ENCODE data around the gene NOD1.

The NOD1 gene

GRCh38 chr7:30466266-30466665 is 12.3 kb downstream of the NOD1 start:
- no peaks in the 10 kb centered on the region for H3K9me3 ChIP-seq (ENCODE audit: low read length)
- no peaks in the 10 kb centered on the region for H3K27me3 ChIP-seq (ENCODE audit: control insufficient read depth in 1 of 2, insufficient read depth in 2 of 2, low read length in 2 of 2)
- peaks cover 45% of the 10 kb centered on the region for H3K4me1 ChIP-seq (ENCODE audit: insufficient read depth, low read length)
- no peaks in the 10 kb centered on the region for H3K36me3 ChIP-seq (ENCODE audit: insufficient read depth, low read length)
- no peak overlapping the region for H3K4me3 ChIP-seq (ENCODE audit: low read depth in 1 of 2, low read length in 2 of 2)
- no peak overlapping the region for H3K27ac ChIP-seq (ENCODE audit: low read depth, low read length)
- no peak overlapping the region for H3K9ac ChIP-seq (ENCODE audit: low read length)

- H3K4me1 ChIP-seq (ENCODE audit: insufficient read depth, low read length): peaks cover 40% of the 10 kb centered on the region
- H3K4me3 ChIP-seq (ENCODE audit: low read depth in 1 of 2, low read length in 2 of 2): no peak overlapping the region
- H3K36me3 ChIP-seq (ENCODE audit: insufficient read depth, low read length): no peaks in the 10 kb centered on the region
- H3K9me3 ChIP-seq (ENCODE audit: low read length): no peaks in the 10 kb centered on the region
- no peak overlapping the region for H3K27ac ChIP-seq (ENCODE audit: low read depth, low read length)
- H3K27me3 ChIP-seq (ENCODE audit: control insufficient read depth in 1 of 2, insufficient read depth in 2 of 2, low read length in 2 of 2): no peaks in the 10 kb centered on the region
- no peak overlapping the region for H3K9ac ChIP-seq (ENCODE audit: low read length)
Measured at GRCh38 chr7:30465811-30466180, 12.8 kb downstream of the NOD1 start.

- H3K36me3 ChIP-seq (ENCODE audit: insufficient read depth, low read length): no peaks in the 10 kb centered on the region
- H3K9me3 ChIP-seq (ENCODE audit: low read length): no peaks in the 10 kb centered on the region
- H3K4me1 ChIP-seq (ENCODE audit: insufficient read depth, low read length): peaks cover 40% of the 10 kb centered on the region
- H3K27me3 ChIP-seq (ENCODE audit: control insufficient read depth in 1 of 2, insufficient read depth in 2 of 2, low read length in 2 of 2): no peaks in the 10 kb centered on the region
- no peak overlapping the region for H3K9ac ChIP-seq (ENCODE audit: low read length)
- no peak overlapping the region for H3K27ac ChIP-seq (ENCODE audit: low read depth, low read length)
- H3K4me3 ChIP-seq (ENCODE audit: low read depth in 1 of 2, low read length in 2 of 2): no peak overlapping the region
Measured at GRCh38 chr7:30465046-30465810, 13.4 kb downstream of the NOD1 start.

DNA sequence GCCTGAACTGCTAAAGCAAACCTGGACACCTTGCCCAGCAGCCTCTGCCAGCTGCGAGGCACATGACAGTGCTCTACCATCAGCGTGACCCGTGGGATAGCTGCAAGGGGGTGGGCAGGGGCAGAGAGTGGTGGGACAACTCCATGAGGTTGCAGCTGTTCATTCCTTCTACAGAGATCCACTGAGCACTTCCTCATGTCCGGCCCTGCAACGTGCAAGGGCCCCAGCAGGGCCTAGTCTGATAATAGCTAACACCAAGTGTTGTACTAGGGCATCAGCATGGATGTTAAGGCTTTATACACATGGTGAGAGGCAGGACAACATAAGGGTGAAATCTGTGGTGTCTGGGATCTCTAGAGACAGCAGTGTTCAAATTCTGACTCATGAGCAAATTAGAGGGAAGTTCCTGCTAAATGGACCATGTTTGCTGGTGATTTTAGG is 14.3 kb downstream of the NOD1 start:
- Histone ChIP-seq H3K9me3 (ENCODE audit: low read length) (no peaks in the 10 kb centered on the region), H3K4me1 (ENCODE audit: insufficient read depth, low read length) (peaks cover 40% of the 10 kb centered on the region), H3K27me3 (ENCODE audit: control insufficient read depth in 1 of 2, insufficient read depth in 2 of 2, low read length in 2 of 2) (no peaks in the 10 kb centered on the region), H3K9ac (ENCODE audit: low read length) (no peak overlapping the region), H3K4me3 (ENCODE audit: low read depth in 1 of 2, low read length in 2 of 2) (no peak overlapping the region), H3K36me3 (ENCODE audit: insufficient read depth, low read length) (no peaks in the 10 kb centered on the region), H3K27ac (ENCODE audit: low read depth, low read length) (no peak overlapping the region)

GRCh38 chr7:30463405-30464145 is 15.0 kb downstream of the NOD1 start:
- Histone ChIP-seq H3K9me3 (ENCODE audit: low read length) (no peaks in the 10 kb centered on the region), H3K27ac (ENCODE audit: low read depth, low read length) (no peak overlapping the region), H3K4me3 (ENCODE audit: low read depth in 1 of 2, low read length in 2 of 2) (no peak overlapping the region), H3K27me3 (ENCODE audit: control insufficient read depth in 1 of 2, insufficient read depth in 2 of 2, low read length in 2 of 2) (no peaks in the 10 kb centered on the region), H3K36me3 (ENCODE audit: insufficient read depth, low read length) (no peaks in the 10 kb centered on the region), H3K4me1 (ENCODE audit: insufficient read depth, low read length) (peaks cover 40% of the 10 kb centered on the region), H3K9ac (ENCODE audit: low read length) (no peak overlapping the region)

DNA sequence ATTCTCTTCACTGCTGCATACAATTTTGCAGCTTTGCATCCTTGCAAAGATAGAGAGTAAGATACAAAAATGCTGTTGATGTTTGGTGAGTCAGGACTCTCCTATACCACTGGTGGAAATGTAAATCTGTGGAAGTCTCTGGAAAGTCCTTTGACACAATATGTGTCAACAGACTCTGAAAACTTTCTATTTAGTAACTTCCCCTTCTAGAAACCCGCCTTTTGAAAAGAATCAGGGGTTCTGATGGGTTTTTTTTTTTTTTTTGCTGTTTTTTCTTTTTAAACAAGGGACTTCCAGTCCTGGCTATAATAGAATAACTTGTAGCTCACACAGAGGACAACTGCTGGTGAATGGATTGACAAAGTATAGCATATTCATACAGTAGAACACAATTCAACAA is 16.4 kb downstream of the NOD1 start:
- H3K9ac ChIP-seq (ENCODE audit: low read length): no peak overlapping the region
- no peaks in the 10 kb centered on the region for H3K9me3 ChIP-seq (ENCODE audit: low read length)
- no peak overlapping the region for H3K4me3 ChIP-seq (ENCODE audit: low read depth in 1 of 2, low read length in 2 of 2)
- peaks cover 37% of the 10 kb centered on the region for H3K4me1 ChIP-seq (ENCODE audit: insufficient read depth, low read length)
- H3K27ac ChIP-seq (ENCODE audit: low read depth, low read length): no peak overlapping the region
- H3K27me3 ChIP-seq (ENCODE audit: control insufficient read depth in 1 of 2, insufficient read depth in 2 of 2, low read length in 2 of 2): no peaks in the 10 kb centered on the region
- peaks cover 6% of the 10 kb centered on the region for H3K36me3 ChIP-seq (ENCODE audit: insufficient read depth, low read length)

GRCh38 chr7:30460246-30460633 is 18.3 kb downstream of the NOD1 start:
- peak overlapping the region; percentile 7 for H3K9ac ChIP-seq (ENCODE audit: low read length)

DNA sequence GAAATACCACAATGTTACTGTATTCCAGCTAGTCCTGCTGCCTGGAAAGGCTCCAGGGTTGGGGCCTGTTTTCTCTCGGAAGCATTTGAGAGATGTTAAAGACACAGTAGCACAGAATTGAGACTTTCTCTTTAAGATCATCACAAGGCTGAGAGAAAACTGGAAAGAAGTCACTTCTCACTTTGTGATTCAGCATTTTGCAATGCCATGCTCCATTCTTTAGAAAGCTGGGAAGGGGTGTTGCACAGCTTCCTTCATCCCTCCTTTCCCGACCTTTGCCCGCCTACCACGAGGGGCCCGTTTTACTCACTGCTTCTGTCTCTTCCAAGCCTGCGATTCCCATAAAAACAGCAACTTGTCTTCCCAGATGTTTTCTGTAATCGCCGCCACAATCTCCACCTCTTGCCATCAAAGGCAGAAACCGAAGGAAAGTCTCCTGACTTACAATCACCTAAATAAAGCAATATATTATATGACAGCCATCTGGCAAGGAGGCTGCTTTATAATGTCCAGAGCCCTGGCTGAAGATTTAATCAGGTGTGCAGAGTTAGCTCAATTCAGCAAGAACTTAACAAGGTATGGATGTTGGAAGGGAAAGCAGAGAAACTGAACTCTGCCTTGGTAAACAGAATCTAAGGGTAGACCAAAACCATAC is 18.9 kb downstream of the NOD1 start:
- H3K4me1 ChIP-seq (ENCODE audit: insufficient read depth, low read length): peaks cover 27% of the 10 kb centered on the region
- peak overlapping the region; percentile 12 to 46 for H3K4me3 ChIP-seq (ENCODE audit: low read depth in 1 of 2, low read length in 2 of 2)
- peaks cover 20% of the 10 kb centered on the region for H3K36me3 ChIP-seq (ENCODE audit: insufficient read depth, low read length)
- peak overlapping the region; percentile 7 for H3K9ac ChIP-seq (ENCODE audit: low read length)
- no peaks in the 10 kb centered on the region for H3K9me3 ChIP-seq (ENCODE audit: low read length)
- H3K27me3 ChIP-seq (ENCODE audit: control insufficient read depth in 1 of 2, insufficient read depth in 2 of 2, low read length in 2 of 2): no peaks in the 10 kb centered on the region
- H3K27ac ChIP-seq (ENCODE audit: low read depth, low read length): peak overlapping the region; percentile 46

More at GRCh38 chr7:30460246-30460633, 18.3 kb downstream of the NOD1 start:
- no peaks in the 10 kb centered on the region for H3K27me3 ChIP-seq (ENCODE audit: control insufficient read depth in 1 of 2, insufficient read depth in 2 of 2, low read length in 2 of 2)
- H3K36me3 ChIP-seq (ENCODE audit: insufficient read depth, low read length): peaks cover 19% of the 10 kb centered on the region
- peak overlapping the region; percentile 46 for H3K27ac ChIP-seq (ENCODE audit: low read depth, low read length)
- H3K9me3 ChIP-seq (ENCODE audit: low read length): no peaks in the 10 kb centered on the region
- H3K4me3 ChIP-seq (ENCODE audit: low read depth in 1 of 2, low read length in 2 of 2): peak overlapping the region in 1 of 2 donors; percentile 46
- peaks cover 27% of the 10 kb centered on the region for H3K4me1 ChIP-seq (ENCODE audit: insufficient read depth, low read length)

- H3K36me3 ChIP-seq (ENCODE audit: insufficient read depth, low read length): peaks cover 30% of the 10 kb centered on the region
- no peaks in the 10 kb centered on the region for H3K9me3 ChIP-seq (ENCODE audit: low read length)
- H3K27me3 ChIP-seq (ENCODE audit: control insufficient read depth in 1 of 2, insufficient read depth in 2 of 2, low read length in 2 of 2): no peaks in the 10 kb centered on the region
- no peak overlapping the region for H3K4me3 ChIP-seq (ENCODE audit: low read depth in 1 of 2, low read length in 2 of 2)
- no peak overlapping the region for H3K27ac ChIP-seq (ENCODE audit: low read depth, low read length)
- peaks cover 22% of the 10 kb centered on the region for H3K4me1 ChIP-seq (ENCODE audit: insufficient read depth, low read length)
- H3K9ac ChIP-seq (ENCODE audit: low read length): no peak overlapping the region
Measured at GRCh38 chr7:30458311-30458710, 20.3 kb downstream of the NOD1 start.

- no peak overlapping the region for H3K27ac ChIP-seq (ENCODE audit: low read depth, low read length)
- peaks cover 4% of the 10 kb centered on the region for H3K4me1 ChIP-seq (ENCODE audit: insufficient read depth, low read length)
- H3K4me3 ChIP-seq (ENCODE audit: low read depth in 1 of 2, low read length in 2 of 2): no peak overlapping the region
- no peaks in the 10 kb centered on the region for H3K9me3 ChIP-seq (ENCODE audit: low read length)
- H3K36me3 ChIP-seq (ENCODE audit: insufficient read depth, low read length): peaks cover 40% of the 10 kb centered on the region
- no peaks in the 10 kb centered on the region for H3K27me3 ChIP-seq (ENCODE audit: control insufficient read depth in 1 of 2, insufficient read depth in 2 of 2, low read length in 2 of 2)
- H3K9ac ChIP-seq (ENCODE audit: low read length): no peak overlapping the region
Measured at GRCh38 chr7:30453921-30454320, 24.7 kb downstream of the NOD1 start.

DNA sequence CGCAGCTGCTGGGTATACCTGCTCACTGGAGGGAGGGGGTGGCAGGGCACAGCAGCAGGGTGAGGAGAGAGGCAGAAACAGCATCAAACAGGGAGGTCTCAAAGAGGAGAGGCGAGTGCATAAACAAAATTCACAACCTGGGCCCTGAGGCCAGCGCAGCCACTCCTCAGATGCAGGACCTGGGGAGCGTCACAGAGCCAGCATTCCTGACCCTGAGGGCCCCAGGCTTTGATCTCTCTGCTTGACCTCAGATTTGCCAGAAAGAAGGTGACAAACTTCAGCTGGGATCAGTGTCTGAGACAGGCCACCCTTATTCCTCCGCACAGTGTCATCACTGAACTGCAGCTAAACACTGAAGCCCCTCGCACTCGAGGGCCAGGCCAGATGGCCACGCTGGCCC is 25.6 kb downstream of the NOD1 start:
- H3K36me3 ChIP-seq (ENCODE audit: insufficient read depth, low read length): peaks cover 40% of the 10 kb centered on the region
- H3K27ac ChIP-seq (ENCODE audit: low read depth, low read length): no peak overlapping the region
- H3K4me1 ChIP-seq (ENCODE audit: insufficient read depth, low read length): no peaks in the 10 kb centered on the region
- H3K4me3 ChIP-seq (ENCODE audit: low read depth in 1 of 2, low read length in 2 of 2): no peak overlapping the region
- H3K9ac ChIP-seq (ENCODE audit: low read length): no peak overlapping the region
- no peaks in the 10 kb centered on the region for H3K27me3 ChIP-seq (ENCODE audit: control insufficient read depth in 1 of 2, insufficient read depth in 2 of 2, low read length in 2 of 2)
- H3K9me3 ChIP-seq (ENCODE audit: low read length): no peaks in the 10 kb centered on the region

All from muscle layer of colon (tissue), 2 donors.